CD14-positive monocyte (primary cell): ENCODE data around the gene ANKRD13B. TPM values are rescaled to one million over a fixed set of nuclear protein-coding genes. Genes with fewer than 3 reads are reported as not detected.

Experiments used
- DNase-seq, 3 donors: peaks; one replicate each; pipeline ENCODE4 v3.0.0-alpha.2; 2011 to 2022
- H2AFZ ChIP-seq: 2 replicates; pipeline ENCODE4 v1.6.0; 2012; ENCODE audit warnings: mild to moderate bottlenecking, low read depth, low read length, inconsistent platforms; ENCODE audit not compliant: insufficient read depth, poor library complexity, severe bottlenecking
- H3K27ac ChIP-seq, 2 donors: 1 replicate in 1 of 2; 2 replicates in 1 of 2; pipeline ENCODE4 v1.5.1; 2012 to 2013; ENCODE audit warnings: low read length in 2 of 2, control low read depth in 1 of 2, inconsistent platforms in 1 of 2, low read depth in 1 of 2, mild to moderate bottlenecking in 1 of 2
- H3K27me3 ChIP-seq, 2 donors: one replicate each; pipeline versions ENCODE4 v1.6.0 to v1.6.1; 2011 to 2013; ENCODE audit warnings: low read length in 2 of 2; ENCODE audit not compliant: control insufficient read depth in 2 of 2, insufficient read depth in 2 of 2
- H3K36me3 ChIP-seq, 2 donors: replicated peaks in 1 of 2; 1 replicate in 1 of 2; 2 replicates in 1 of 2; pipeline versions ENCODE4 v1.5.1 to v1.6.1; 2012 to 2013; ENCODE audit warnings: low read length in 2 of 2, control low read depth in 1 of 2, inconsistent platforms in 1 of 2, mild to moderate bottlenecking in 1 of 2; ENCODE audit not compliant: insufficient read depth in 2 of 2, control insufficient read depth in 1 of 2
- H3K4me1 ChIP-seq, 2 donors: 1 replicate in 1 of 2; 2 replicates in 1 of 2; pipeline versions ENCODE4 v1.5.1 to v1.6.1; 2012 to 2013; ENCODE audit warnings: low read length in 2 of 2, control low read depth in 1 of 2, inconsistent platforms in 1 of 2, mild to moderate bottlenecking in 1 of 2, moderate library complexity in 1 of 2; ENCODE audit not compliant: insufficient read depth in 2 of 2, control insufficient read depth in 1 of 2
- H3K4me2 ChIP-seq: replicated peaks from 2 replicates; pipeline ENCODE3; 2012; ENCODE audit warnings: low read length, moderate library complexity, mild to moderate bottlenecking; ENCODE audit not compliant: poor library complexity, severe bottlenecking; ENCODE audit errors: extremely low read depth
- H3K4me3 ChIP-seq, 3 experiments: fragments of 200-600 bp in 1 of 3; sonication (generic) in 1 of 3; replicated peaks in 1 of 3; 1 replicate in 2 of 3; 2 replicates in 1 of 3; pipeline ENCODE4 v1.5.1; 2011 to 2013; ENCODE audit warnings: low read length in 3 of 3, mild to moderate bottlenecking in 3 of 3, control low read depth in 2 of 3, low read depth in 2 of 3, inconsistent platforms in 1 of 3, moderate library complexity in 1 of 3
- H3K79me2 ChIP-seq: 2 replicates; pipeline ENCODE4 v1.6.0; 2012; ENCODE audit warnings: mild to moderate bottlenecking, control low read depth, inconsistent platforms, low read length, moderate library complexity; ENCODE audit not compliant: insufficient read depth
- H3K9ac ChIP-seq: 2 replicates; pipeline ENCODE4 v1.6.0; 2017; ENCODE audit warnings: low read length, mild to moderate bottlenecking; ENCODE audit not compliant: insufficient read depth, poor library complexity, severe bottlenecking
- H3K9me3 ChIP-seq, 2 donors: replicated peaks in 1 of 2; 1 replicate in 1 of 2; 2 replicates in 1 of 2; pipeline versions ENCODE4 v1.5.1 to v1.6.1; 2012 to 2013; ENCODE audit warnings: low read length in 2 of 2, control low read depth in 1 of 2; ENCODE audit not compliant: control insufficient read depth in 1 of 2, insufficient read depth in 1 of 2
- H4K20me1 ChIP-seq: 2 replicates; pipeline ENCODE4 v1.6.0; 2012; ENCODE audit warnings: mild to moderate bottlenecking, low read length, control low read depth, moderate library complexity; ENCODE audit not compliant: insufficient read depth
- H3K27ac Mint-ChIP-seq, 7 donors: one replicate each; pipeline ENCODE4 v1.8.0; 2020; ENCODE audit warnings: mild to moderate bottlenecking in 7 of 7, mixed read lengths in 7 of 7, moderate library complexity in 6 of 7, inconsistent platforms in 2 of 7
- H3K27me3 Mint-ChIP-seq, 3 donors: one replicate each; pipeline ENCODE4 v1.8.0; 2021 to 2022; ENCODE audit warnings: low read depth in 3 of 3, mild to moderate bottlenecking in 3 of 3, mixed read lengths in 3 of 3, moderate library complexity in 3 of 3, inconsistent platforms in 1 of 3
- H3K36me3 Mint-ChIP-seq, 2 donors: one replicate each; pipeline ENCODE4 v1.8.0; 2020; ENCODE audit warnings: mixed read lengths in 2 of 2, inconsistent platforms in 1 of 2, mild to moderate bottlenecking in 1 of 2
- H3K4me1 Mint-ChIP-seq: one replicate; pipeline ENCODE4 v1.8.0; 2020; ENCODE audit warnings: mild to moderate bottlenecking, mixed read lengths
- H3K4me3 Mint-ChIP-seq, 2 donors: one replicate each; pipeline ENCODE4 v1.8.0; 2020; ENCODE audit warnings: mild to moderate bottlenecking in 2 of 2, mixed read lengths in 2 of 2, moderate library complexity in 1 of 2
- H3K9me3 Mint-ChIP-seq, 7 donors: one replicate each; pipeline ENCODE4 v1.8.0; 2020 to 2022; ENCODE audit warnings: mixed read lengths in 7 of 7, mild to moderate bottlenecking in 6 of 7, moderate library complexity in 6 of 7, inconsistent platforms in 2 of 7
- WGBS: methylation state at CpG from one replicate; pipeline ENCODE4 v1.1.5; 2013; ENCODE audit warnings: missing lambda C conversion rate; ENCODE audit not compliant: insufficient coverage; 5-methylcytosine and 5-hydroxymethylcytosine counted together
- intact Hi-C, 2 donors: fragments of 100-400 bp; cut with micrococcal nuclease; formaldehyde crosslinking; loops; one replicate each; pipeline versions ENCODE4 v1.15.0 to v1.15.1; 2023
- polyA plus RNA-seq, 3 donors: library from polyadenylated mRNA; depleted of rRNA in 1 of 3; unstranded in 2 of 3; stranded (reverse) in 1 of 3; fragments of 300-500 nt in 2 of 3; fragments of >200 nt in 1 of 3; fragmentation: Illumina TruSeq in 2 of 3; gene quantifications; 1 replicate in 2 of 3; 2 replicates in 1 of 3; pipeline ENCODE4 v1.2.3, GENCODE V29; 2012 to 2021
- TF ChIP-seq, protein P1 (sequence below): fragments of 200-600 bp; IDR thresholded peaks from one replicate; pipeline ENCODE4 v1.8.0; 2022; ENCODE audit warnings: antibody characterized with exemption, mild to moderate bottlenecking

The ANKRD13B gene
- polyA plus RNA-seq, 3 donors, result 0.37 TPM; not detected in 2

DNA sequence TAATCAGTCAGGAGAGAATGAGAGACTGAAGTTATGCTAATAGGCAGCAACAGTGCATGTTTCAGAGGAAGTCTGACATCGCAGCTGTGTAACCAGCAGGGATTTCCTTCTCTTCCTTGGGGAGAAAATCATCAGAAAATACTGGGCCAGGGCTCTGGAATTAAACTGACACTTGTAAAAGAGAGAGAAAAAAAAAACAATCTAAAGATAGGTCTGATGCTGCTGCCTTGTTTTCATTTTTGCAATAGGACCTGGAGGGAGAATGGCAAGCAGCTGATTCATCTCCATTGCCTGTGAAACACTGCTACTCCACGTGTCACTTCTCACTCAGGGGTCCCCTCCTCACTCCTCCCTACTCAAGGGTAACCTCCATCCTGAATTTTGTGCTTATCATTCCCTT lies 47.5 kb downstream of the ANKRD13B start:
- Histone ChIP-seq H3K9ac (no peak overlapping the region), H3K9me3 (no peaks in the 10 kb centered on the region), H4K20me1 (peaks cover 99% of the 10 kb centered on the region), H3K79me2 (peaks cover 18% of the 10 kb centered on the region), H3K4me3 (no peak overlapping the region), H3K36me3 (peaks cover 58 to 85% of the 10 kb centered on the region in 2 donors), H2AFZ (no peak overlapping the region), H3K27ac (peak overlapping the region in 1 of 2 donors; percentile 34), H3K4me2 (no peak overlapping the region), H3K4me1 (peaks cover 7 to 9% of the 10 kb centered on the region in 2 donors), H3K27me3 (no peaks in the 10 kb centered on the region)
- Mint-ChIP-seq H3K36me3 (peaks cover 60 to 90% of the 10 kb centered on the region in 2 donors), H3K27ac (peak overlapping the region in 6 of 7 donors; percentile 0 to 90 (median 82)), H3K27me3 (no peaks in the 10 kb centered on the region), H3K4me1 (peaks cover 24% of the 10 kb centered on the region), H3K4me3 (no peak overlapping the region), H3K9me3 (peaks cover 0 to 2% (median 0%) of the 10 kb centered on the region in 7 donors)
- intact Hi-C loops, result loop anchor here (5.0 to 10.0 kb wide), 3 partner anchors 134 to 294 kb away; partner anchors contain the start of gene SSH2 (in 1 of the 2)
- 10% methylated on average over 1 of the region's 2 CpGs for WGBS
- TF ChIP-seq, protein P1, sequence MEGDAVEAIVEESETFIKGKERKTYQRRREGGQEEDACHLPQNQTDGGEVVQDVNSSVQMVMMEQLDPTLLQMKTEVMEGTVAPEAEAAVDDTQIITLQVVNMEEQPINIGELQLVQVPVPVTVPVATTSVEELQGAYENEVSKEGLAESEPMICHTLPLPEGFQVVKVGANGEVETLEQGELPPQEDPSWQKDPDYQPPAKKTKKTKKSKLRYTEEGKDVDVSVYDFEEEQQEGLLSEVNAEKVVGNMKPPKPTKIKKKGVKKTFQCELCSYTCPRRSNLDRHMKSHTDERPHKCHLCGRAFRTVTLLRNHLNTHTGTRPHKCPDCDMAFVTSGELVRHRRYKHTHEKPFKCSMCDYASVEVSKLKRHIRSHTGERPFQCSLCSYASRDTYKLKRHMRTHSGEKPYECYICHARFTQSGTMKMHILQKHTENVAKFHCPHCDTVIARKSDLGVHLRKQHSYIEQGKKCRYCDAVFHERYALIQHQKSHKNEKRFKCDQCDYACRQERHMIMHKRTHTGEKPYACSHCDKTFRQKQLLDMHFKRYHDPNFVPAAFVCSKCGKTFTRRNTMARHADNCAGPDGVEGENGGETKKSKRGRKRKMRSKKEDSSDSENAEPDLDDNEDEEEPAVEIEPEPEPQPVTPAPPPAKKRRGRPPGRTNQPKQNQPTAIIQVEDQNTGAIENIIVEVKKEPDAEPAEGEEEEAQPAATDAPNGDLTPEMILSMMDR, result no peak
- no peak for DNase-seq

DNA sequence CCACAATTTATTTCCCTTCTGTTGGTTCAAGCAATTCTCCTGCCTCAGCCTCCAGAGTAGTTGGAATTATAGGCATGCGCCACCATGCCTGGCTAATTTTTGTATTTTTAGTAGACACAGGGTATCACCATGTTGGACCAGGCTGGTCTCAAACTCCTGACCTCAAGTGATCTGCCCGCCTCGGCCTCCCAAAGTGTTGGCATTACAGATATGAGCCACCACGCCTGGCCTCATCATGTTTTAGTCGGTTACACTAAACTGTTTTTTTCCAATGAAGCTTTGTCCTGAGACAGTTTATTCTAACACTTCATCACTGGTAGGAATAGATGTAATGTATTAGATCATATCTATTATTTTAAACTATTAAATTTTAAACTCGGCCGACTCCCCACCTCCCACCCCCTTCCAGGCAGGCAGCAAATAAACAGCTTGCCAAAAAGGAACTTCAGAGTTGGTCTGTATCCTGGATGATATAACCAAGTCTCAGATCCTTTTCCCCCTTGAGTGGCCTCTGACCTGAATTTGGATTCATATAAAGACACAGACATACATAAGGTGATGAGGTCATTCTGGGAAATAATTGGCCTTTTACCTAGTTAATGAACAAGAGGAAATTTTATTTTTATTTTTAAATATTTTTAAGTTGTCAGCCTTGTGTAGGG lies 48.2 kb downstream of the ANKRD13B start:
- Histone ChIP-seq H3K9ac (no peak overlapping the region), H3K36me3 (peaks cover 58 to 85% of the 10 kb centered on the region in 2 donors), H3K4me2 (no peak overlapping the region), H3K27me3 (no peaks in the 10 kb centered on the region), H3K79me2 (peaks cover 19% of the 10 kb centered on the region), H4K20me1 (peaks cover 99% of the 10 kb centered on the region), H3K9me3 (no peaks in the 10 kb centered on the region), H2AFZ (no peak overlapping the region), H3K4me3 (no peak overlapping the region), H3K4me1 (peaks cover 7 to 9% of the 10 kb centered on the region in 2 donors), H3K27ac (peak overlapping the region in 1 of 2 donors; percentile 34)
- peaks cover 0 to 2% (median 0%) of the 10 kb centered on the region in 7 donors for H3K9me3 Mint-ChIP-seq
- H3K4me3 Mint-ChIP-seq, result no peak overlapping the region
- H3K4me1 Mint-ChIP-seq, result peaks cover 24% of the 10 kb centered on the region
- peaks cover 60 to 90% of the 10 kb centered on the region in 2 donors for H3K36me3 Mint-ChIP-seq
- intact Hi-C loops, result loop anchor here (5.0 to 10.0 kb wide), 3 partner anchors 134 to 294 kb away; partner anchors contain the start of gene SSH2 (in 1 of the 2)
- TF ChIP-seq, protein P1, result no peak
- DNase-seq, result no peak
- WGBS, result no CpG with 5 or more reads among the region's 7 CpGs
- H3K27ac Mint-ChIP-seq, result peak overlapping the region in 3 of 7 donors; percentile 19 to 55 (median 50)
- no peaks in the 10 kb centered on the region for H3K27me3 Mint-ChIP-seq
